GM21526 (cell line): ENCODE data around the gene CTRB1.
"Not testable (repeated sequence)": the region's sequence is repeated elsewhere in the genome, so short reads cannot be mapped to it uniquely, and the experiment has no call there.

ENCODE experiments used
- ATAC-seq: cut with Tn5 transposase; IDR thresholded peaks from one replicate; pipeline ENCODE4 v1.9.1; 2021; ENCODE audit warnings: moderate library complexity; ENCODE audit not compliant: unreplicated experiment, low FRiP score

CTRB1 gene

GRCh38 chr16:75264999-75265910 is 46.5 kb downstream of the CTRB1 start:
- peak; percentile 22 for ATAC-seq

- peak; percentile 60 for ATAC-seq
Observed at GRCh38 chr16:75265911-75266701, 47.3 kb downstream of the CTRB1 start.

- ATAC-seq = no peak
Observed at GRCh38 chr16:75266738-75267630, 48.2 kb downstream of the CTRB1 start.

GRCh38 chr16:75267631-75268264 is 49.0 kb downstream of the CTRB1 start:
- no peak for ATAC-seq

GRCh38 chr16:75269358-75269757 is 50.6 kb downstream of the CTRB1 start:
- not testable (repeated sequence) for ATAC-seq

- no peak for ATAC-seq
Observed at GRCh38 chr16:75271441-75272096, 52.8 kb downstream of the CTRB1 start.

- no peak for ATAC-seq
Observed at GRCh38 chr16:75272097-75272551, 53.3 kb downstream of the CTRB1 start.

GRCh38 chr16:75272629-75273028 is 53.8 kb downstream of the CTRB1 start:
- ATAC-seq = not testable (repeated sequence)

- ATAC-seq = no peak
Observed at GRCh38 chr16:75273054-75273925, 54.5 kb downstream of the CTRB1 start.
